ENCODE measurements around the gene TPP1.

TPP1 gene

DNA sequence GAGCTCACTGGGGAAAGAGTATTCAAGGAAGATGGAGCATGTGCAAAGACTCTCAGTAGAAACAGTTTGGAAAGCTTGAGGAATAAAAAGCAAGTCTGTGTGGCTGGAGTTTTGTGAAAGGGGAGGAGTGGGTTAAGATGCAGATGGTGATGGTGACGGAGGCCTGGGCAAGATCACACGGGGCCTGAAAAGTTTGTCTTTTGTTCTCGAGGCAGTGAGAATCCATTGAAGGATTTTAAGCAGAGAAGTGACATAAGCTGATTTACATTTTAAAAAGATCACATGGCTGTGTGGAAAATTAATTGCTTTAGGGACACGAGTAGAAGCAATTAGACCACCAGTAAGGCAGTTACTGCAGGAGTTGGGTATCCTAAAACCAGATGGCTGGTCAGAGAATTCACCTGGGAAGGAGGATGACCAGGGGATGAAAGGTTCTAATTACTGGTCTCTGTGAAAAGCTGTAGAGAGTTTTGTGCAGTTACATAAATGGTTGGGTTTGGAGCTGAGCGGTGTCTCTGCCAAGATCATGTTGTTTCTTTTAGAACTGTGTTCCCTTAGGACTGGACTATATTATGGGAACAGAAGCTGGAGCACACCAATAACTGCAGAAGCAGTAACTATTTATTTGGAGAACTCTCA lies 22.9 kb downstream of the TPP1 start:
- DNase-seq (ENCODE audit: low read depth in 2 of 3, low spot score in 1 of 3), result no peak

DNA sequence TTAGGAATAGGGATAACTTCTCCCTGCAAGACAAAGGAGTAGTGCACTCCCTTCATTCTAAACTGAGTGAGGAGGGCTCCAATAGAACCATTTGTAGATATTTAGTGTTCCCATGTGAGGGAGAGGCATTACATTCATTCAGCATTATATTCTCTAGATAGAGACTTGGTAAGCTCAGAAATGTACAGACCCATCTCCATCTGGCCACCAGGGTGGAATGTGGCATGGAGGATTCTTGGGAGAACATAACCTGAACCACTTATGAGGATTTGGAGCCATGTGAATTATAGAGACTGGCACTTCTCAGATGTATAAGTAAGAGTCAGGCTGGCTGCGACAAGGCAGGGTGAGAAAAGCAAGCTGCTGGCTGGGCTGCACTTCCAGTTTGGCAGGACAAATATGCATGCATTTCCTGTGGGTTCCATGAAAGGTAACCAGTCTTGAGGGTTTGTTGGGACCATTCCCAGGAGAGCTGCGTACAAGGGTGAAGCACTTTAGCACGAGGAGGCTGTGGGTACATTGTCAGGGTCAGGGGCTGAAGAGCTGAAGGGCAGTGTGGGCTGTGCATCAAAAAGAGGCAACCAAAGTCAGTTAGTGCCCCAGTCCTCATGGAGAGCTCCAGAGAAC lies 25.0 kb downstream of the TPP1 start:
- DNase-seq (ENCODE audit: low read depth in 2 of 3, low spot score in 1 of 3), result no peak

DNA sequence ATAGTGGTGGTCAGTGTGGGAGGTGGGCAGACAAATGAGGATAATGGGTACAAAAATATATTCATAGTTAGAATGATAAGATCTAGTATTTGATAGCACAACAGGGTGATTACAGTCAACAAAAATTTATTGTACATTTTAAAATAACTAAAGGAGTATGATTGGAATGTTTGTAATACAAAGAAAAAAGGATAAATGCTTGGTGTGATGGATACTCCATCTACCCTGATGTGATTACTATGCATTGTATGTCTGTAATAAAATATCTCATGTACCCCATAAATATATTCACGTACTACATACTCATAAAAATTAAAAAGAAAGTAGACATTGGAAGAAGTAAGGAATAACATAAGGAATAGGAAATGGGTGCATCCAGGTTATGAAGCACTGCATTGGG lies 31.2 kb downstream of the TPP1 start:
- DNase-seq (ENCODE audit: low read depth in 2 of 3, low spot score in 1 of 3), result no peak

DNA sequence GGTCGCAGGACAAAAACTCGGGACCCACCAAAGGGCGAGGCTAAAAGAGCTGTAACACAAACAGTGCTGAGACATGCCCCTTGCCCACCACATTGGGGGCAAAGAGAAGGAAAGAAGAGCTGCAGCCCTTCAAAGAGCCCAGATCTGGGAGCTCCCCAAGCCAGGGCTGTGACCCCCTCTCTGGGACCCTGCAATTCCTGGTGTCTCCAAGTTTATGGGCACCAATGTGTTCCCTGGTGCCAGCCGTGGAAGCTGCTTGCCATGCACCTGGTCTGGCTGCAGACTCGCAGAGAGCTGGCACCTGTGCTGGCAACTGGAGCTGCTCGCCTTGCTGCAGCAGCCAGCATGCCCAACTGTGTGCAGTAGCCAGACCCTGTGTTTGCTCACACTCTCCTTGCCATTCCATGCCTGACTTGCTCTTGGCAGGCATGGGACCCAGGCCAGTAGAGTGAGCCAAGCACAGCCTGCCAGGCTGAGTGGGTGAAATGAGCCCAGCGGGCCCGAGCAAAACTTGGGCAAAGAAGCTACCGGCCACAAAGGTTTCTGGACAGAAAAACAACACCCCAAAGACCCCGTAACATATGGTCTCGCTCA lies 31.8 kb downstream of the TPP1 start:
- DNase-seq (ENCODE audit: low read depth in 2 of 3, low spot score in 1 of 3), result no peak

DNA sequence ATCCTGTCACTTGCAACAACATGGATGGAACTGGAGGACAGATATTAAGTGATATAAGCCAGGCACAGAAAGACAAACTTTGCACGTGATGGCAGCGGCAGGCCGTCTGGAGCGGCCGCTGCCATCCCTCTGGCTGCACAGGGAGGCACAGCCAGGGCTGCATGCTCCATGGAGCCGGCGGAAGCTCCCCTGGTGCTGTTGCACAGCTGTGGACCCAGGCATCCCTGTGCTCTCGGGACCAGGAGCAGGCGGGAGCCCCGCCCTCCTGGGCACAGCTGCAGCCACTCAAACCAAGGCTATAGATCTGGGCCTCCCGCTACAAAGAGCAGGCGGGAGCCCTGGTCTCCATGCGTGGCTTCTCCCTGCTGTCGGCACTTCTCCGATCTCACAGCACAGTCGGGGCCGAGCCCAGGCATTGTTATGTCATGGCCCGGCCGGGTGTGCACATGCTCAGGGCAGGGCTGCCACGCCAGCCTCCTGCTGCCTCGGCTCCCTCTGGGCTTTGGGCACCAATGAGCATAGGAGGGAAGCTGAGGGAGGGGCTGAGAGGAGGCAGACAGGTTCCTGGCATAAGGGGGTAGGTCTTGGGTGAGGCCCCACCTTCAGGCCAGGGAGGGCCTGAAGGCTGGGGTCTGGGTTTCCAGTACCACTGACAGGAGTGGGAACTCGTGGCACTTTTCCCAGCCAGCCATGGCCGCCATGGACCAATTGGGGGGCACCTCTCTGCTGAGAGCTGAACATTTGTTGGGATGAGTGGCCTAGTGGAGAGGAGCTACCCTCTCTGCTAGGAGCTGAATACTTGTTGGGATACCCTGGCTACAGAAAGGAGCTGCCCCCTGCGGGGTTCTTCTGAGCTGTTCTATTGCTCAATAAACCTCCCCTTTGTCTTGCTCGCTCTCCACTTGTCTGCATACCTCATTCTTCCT lies 32.5 kb downstream of the TPP1 start:
- no peak for DNase-seq (ENCODE audit: low read depth in 2 of 3, low spot score in 1 of 3)

DNA sequence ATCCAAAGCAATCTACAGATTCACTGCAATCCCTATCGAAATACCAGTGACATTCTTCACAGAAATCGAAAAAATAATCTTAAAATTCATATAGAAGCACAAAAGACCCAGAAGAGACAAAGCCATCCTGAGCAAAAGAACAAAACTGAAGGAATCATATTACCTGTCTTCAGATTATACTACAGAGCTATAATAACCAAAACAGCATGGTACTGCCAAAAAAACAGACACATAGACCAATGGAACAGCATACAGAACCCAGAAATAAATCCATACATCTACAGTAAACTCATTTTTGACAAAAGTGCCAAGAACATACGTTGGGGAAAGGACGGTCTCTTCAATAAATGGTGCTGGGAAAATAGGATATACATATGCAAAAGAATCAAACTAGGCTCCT lies 34.7 kb downstream of the TPP1 start:
- DNase-seq (ENCODE audit: low read depth in 2 of 3, low spot score in 1 of 3), result no peak

DNA sequence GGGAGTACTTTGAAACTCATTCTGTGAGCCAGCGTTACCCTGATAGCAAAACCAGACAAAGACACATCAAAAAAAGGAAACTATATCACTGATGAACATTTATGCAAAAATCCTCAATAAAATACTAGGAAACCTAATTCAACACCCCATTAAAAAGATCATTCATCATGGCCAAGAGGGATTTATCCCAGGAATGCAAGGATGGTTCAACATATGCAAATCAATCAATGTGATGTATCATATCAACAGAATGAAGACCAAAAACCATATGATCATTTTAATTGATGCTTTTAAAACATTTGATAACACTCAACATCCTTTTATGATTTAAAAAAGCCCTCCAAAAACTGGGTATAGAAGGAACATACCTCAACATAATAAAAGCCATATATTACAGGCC lies 35.6 kb downstream of the TPP1 start:
- DNase-seq (ENCODE audit: low read depth in 2 of 3, low spot score in 1 of 3), result no peak

DNA sequence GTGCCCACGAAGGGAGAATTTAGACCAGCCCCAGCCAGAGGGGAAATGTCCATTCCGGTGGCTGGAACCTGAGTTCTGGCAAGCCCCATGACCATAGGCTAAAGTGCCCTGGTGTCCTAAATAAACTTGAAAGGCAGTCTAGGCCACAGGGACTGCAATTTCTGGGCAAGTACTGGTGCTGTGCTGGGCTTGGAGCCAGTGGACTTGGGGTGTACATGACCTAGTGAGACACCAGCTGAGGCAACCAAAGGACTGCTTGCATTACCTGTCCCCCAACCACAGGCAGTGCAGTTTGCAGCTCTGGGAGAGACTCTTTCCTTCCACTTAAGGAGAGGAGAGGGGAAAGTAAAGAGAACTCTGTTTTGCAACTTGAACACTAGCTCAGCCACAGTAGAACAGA lies 39.5 kb downstream of the TPP1 start:
- no peak for DNase-seq (ENCODE audit: low read depth in 2 of 3, low spot score in 1 of 3)

DNA sequence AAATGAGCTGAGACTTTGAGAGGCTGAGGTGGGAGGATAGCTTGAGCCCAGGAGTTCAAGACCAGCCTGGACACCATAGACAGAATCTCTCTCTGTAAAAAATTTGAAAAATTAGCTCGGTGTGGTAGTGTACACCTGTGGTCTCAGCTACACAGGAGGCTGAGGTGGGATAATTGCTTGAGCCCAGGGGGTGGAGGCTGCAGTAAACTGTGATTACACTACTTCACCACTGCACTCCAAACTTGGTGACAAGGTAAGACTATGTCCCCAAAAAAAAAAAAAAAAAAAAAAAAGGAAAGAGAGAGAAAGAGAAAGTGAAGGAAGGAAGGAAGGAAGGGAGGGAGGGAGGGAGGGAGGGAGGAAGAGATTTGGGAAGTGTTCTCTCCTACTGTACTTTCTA lies 41.1 kb downstream of the TPP1 start:
- no peak for DNase-seq (ENCODE audit: low read depth in 2 of 3, low spot score in 1 of 3)

DNA sequence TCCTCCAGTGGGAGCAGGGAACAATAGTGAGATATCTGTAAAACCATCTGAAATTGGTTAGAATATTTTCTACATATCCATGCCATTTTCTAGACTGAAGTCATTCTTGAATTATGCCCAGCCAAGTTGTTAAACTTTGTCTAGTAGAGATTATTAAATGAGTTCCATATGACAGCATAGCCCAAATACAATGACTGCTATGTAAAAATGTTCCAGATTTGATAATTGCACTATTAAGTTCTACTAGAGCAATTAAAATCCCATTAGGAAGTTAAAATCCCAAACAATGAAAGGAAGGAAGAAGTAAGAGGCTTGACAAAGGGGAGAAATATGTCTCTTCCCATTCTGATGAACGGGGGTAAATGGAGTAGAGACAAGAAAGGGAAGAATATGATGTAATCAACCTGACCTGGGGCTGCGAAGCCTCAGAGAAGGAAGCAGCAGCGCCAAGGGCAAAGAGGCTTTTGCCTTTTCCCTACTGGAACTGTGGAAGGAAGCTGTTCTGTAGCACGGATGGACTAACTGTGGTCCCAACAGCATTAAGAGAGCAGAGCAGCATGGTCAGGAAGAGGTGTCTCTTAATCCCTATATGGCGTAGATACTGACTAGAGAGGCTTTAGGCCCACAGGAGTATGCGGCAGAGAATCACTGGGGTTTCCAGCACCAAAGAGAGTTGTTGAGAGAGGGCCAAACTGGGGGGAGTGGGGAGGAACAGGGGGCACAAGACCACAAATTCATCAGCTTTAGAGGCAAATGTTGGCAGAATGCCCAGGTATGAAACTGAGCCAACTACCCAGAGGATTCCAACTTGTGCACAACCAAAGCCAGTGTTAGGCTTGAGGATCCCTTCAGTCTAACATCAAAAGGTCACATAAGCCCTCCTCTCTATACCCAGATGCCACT lies 42.5 kb downstream of the TPP1 start:
- DNase-seq (ENCODE audit: low read depth in 2 of 3, low spot score in 1 of 3), result no peak

DNA sequence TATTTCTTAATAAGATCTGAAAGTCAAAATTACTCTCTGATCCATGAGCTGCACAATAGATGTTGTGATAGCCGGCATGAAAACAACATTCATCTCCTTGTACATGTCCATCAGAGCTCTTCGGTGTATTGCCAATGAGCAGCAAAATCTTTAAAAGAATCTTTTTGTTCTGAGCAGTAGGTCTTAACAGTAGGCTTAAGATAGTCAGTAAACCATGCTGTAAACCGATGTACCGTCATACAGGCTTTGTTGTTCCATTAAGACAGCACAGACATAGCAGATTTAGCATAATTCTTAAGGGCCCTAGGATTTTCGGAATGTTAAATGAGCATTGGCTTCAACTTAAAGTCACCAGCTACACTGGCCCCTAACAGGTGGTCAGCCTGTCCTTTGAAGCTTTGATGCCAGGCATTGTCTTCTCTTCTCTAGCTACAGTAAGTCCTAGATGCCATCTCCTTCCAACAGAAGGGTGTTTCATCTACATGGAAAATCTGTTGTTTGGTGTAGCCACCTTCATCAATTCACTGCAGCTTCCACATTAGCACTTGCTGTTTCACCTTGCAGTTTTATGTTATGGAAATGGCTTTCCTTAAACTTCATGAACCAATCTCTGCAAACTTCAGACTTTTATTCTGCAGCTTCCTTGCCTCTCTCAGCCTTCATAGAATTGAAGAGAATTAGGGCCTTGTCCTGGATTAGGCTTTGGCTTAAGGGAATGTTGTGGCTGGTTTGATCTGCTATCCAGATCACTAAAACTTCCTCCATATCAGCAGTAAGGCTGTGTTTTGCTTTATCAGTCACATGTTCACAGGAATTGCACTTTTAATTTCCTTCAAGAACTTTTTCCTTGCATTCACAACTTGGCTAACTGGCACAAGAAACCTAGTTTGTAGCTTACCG lies 44.2 kb downstream of the TPP1 start:
- DNase-seq (ENCODE audit: low read depth in 2 of 3, low spot score in 1 of 3), result no peak

DNA sequence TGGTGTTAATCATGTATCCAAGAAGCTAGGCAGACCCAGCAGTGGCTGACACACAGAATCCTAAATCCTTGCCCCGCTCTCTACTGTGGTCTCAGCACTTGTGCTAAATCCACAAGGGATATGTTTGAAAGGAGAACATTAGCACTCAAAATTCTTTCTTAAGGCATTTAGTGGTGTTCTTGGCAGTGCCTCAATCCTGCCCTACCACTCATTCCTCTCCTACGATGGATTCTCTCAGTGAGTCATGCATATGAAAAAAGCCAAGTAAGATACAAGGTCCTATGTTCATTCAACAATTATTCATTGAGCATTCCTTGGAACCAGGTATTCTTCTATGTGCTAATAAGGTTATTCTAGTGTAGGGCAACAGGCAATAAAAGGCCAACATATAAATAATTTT lies 47.0 kb downstream of the TPP1 start:
- no peak for DNase-seq (ENCODE audit: low read depth in 2 of 3, low spot score in 1 of 3)

DNA sequence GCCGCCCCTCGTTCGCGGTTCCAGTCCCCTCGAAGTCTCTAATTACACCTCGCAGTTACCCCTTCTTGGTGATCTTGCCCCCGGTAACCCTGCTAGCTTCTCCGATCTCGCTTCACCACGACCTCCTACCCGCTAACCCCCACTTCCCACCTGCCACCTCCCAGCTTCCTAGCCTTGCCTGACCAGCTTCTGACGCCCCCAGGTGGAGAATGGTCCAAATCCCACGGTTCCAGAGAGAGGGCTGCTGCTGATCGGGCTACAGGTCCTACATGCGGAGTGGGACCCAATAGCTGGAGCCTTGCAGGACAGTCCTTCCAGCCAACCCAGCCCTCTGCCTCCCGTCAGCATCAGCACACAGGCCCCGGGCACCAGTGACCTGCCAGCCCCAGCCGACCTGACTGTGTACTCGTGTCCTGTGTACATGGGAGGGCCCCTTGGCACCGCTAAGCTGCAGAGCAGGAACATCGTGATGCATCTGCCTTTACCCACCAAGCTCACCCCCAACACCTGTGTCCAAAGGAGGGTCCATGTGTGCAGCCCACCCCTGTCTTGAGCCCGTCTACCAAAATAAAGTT lies 47.7 kb downstream of the TPP1 start:
- no peak for DNase-seq (ENCODE audit: low read depth in 2 of 3, low spot score in 1 of 3)

DNA sequence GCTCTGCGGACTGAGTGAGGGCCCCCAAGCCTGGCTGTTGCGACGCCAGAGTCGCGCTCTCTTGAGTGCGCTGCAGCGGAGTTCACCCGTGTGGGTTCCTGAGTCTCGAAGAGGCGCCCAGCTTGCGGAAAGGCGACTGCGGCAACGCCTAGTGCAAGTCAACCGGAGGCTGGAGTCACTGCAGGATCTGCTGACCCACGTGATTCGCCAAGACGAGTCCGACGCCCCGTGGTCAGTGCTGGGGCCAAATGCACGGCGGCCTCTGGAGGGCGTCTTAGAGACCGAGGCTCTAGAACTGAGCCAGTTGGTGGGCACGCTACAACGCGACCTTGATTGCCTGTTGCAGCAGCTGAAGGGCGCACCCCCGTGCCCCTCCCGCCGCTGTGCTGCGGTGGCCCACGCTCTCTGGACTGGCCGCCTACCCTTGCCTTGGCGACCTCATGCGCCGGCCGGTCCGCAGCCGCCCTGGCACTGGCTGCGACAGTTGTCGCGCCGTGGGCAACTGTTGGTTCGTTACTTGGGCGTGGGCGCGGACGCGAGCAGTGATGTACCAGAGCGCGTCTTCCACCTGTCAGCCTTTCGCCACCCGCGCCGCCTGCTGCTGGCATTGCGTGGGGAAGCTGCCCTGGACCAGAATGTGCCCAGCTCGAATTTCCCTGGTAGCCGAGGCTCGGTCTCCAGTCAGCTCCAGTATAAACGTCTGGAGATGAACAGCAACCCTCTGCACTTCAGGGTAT lies 48.4 kb downstream of the TPP1 start:
- DNase-seq (ENCODE audit: low read depth in 2 of 3, low spot score in 1 of 3), result no peak

DNA sequence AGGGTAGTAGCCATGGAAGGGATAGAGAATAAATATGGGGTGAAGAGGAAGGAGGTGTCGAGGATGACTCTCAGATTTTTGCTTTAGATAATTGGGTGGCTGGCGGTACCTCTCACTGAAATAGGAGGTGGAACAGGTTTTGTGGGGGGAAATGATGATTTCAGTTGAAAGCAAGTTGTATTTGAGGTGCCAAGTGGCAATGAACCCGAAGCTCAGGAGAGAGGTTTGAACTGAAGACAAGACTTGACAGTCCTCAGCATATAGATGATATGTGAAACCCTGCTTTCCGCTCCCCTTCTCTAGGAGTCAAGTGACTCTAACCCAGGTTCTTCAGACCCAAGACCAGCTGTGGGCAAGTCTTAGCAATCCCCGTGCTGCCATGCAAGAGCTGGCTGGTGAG lies 49.5 kb downstream of the TPP1 start:
- DNase-seq (ENCODE audit: low read depth in 2 of 3, low spot score in 1 of 3), result no peak

DNA sequence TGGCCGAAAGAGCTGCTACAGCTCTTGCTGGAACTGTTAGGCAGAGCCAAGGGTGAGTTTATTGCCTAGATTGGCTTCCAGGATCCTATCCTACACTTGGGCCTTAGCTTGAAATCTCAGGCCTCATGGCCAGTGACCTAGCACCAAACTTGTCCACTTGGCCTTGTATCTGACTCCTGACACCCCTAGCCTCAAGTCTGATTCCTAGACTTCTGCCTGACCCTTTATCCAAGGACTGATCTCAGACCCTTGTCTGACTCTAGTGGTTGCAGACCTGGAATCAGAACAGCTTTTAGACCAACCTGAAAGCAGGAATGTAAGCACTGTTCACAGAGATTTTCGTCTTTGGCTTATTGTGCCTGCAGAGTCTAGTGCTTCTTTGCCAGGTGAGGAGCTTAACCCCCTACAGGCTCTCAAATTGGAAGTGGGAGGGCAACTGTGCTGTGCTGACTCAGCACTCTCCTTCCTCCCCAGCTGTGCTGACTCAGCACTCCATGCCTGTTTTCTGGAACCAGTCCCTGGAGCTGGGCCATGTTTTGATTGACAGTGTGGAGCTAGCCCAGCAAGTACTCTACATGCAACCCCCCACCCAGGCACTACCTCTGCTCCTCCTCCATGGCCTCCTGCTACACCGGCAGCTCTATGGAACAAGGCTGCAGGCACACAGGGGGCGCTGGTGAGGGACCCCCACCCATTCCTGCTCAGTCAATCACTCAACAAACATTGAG lies 50.9 kb downstream of the TPP1 start:
- no peak for DNase-seq (ENCODE audit: low read depth in 2 of 3, low spot score in 1 of 3)

DNA sequence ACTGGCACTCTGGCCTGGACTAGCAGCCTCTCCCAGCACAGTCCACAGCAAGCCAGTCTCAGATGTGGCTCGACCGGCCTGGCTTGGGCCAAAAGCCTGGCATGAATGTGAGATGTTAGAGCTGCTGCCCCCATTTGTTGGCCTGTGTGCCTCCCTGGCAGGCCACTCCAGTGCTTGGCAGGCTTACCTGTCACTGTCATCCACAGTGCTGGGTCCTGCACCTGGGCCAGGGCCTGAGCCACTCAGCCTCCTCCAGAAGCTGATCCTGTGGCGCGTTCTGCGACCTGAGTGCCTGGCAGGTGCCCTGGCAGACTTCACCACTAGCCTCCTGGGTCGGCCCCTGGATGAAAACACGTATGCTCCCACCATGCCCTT lies 51.9 kb downstream of the TPP1 start:
- no peak for DNase-seq (ENCODE audit: low read depth in 2 of 3, low spot score in 1 of 3)

DNA sequence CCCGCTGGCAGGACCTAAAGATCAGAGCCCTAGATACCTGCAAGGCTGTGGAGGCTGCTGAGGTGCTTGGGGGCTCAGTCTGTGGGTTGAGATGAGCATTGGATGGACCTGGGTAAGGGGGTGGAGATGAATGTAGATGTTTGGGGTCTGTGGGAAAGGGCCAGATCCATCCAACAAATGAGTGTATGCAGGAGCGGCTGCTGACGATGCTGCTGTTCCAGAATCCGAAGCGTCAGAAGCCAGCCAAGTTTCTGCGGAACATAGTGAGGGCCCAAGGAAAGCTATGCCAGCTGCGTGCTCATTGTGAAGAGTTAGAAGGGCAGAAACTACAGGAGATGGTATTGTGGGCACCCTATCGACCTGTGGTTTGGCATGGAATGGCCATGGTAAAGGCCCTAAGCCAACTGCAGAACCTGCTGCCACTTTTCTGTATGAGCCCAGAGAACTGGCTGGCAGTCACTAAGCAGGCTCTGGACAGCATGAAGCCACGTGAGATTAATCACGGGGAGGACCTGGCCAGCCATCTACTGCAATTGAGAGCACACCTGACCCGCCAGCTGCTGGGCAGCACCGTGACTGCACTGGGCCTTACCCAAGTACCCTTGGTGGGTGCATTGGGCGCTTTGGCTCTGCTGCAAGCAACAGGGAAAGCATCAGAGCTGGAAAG lies 52.4 kb downstream of the TPP1 start:
- no peak for DNase-seq (ENCODE audit: low read depth in 2 of 3, low spot score in 1 of 3)

Measured in stimulated activated CD4-positive, alpha-beta T cell treated with anti-CD3 and anti-CD28 coated beads, Interleukin-12 subunit alpha, Interleukin-12 subunit beta, amount 100 ng/mL, for 48 hours (primary cell).